Measurements from ENCODE around the gene CBX1.

GRCh38 chr17:48139944-48140343, 38.7 kb upstream of the CBX1 start:
- TF ChIP-seq CTCF (IDR thresholded peaks at IDR 0.05) = no peak
- TF ChIP-seq POLR2A (IDR thresholded peaks at IDR 0.05) = no peak
- peak in 1 of 2 donors; percentile 36 for TF ChIP-seq EP300 (IDR thresholded peaks at IDR 0.05)
